NCI-H1436 (cell line): ENCODE measurements around the gene FERMT3.

Experiments used
- DNase-seq: peaks from one replicate; lab custom pipeline; 2025; lab: John Stamatoyannopoulos, UW

The FERMT3 gene

GRCh38 chr11:64249563-64250414 lies 43.3 kb downstream of the FERMT3 start:
- no peak for DNase-seq

GRCh38 chr11:64250415-64251015 lies 44.0 kb downstream of the FERMT3 start:
- DNase-seq: no peak

GRCh38 chr11:64251016-64251752 lies 44.7 kb downstream of the FERMT3 start, which contains the start of gene PLCB3:
TSS of gene PLCB3 (plus strand) at chr11:64251530. CDS start at chr11:64251650, 120 bp downstream.
- DNase-seq: peak; percentile 25

- DNase-seq: no peak
Observed at GRCh38 chr11:64251753-64252002, 45.2 kb downstream of the FERMT3 start.

- DNase-seq: no peak
Observed at GRCh38 chr11:64252003-64252872, 45.7 kb downstream of the FERMT3 start.

GRCh38 chr11:64253043-64253442 lies 46.5 kb downstream of the FERMT3 start:
- DNase-seq: no peak

GRCh38 chr11:64253481-64253880 lies 47.0 kb downstream of the FERMT3 start:
- DNase-seq: no peak

GRCh38 chr11:64254326-64254725 lies 47.8 kb downstream of the FERMT3 start:
- no peak for DNase-seq

GRCh38 chr11:64255135-64256128 lies 48.9 kb downstream of the FERMT3 start:
- no peak for DNase-seq

- no peak for DNase-seq
Observed at GRCh38 chr11:64256300-64256699, 49.8 kb downstream of the FERMT3 start.

GRCh38 chr11:64258356-64258755 lies 51.8 kb downstream of the FERMT3 start:
- DNase-seq: no peak

GRCh38 chr11:64258946-64259532 lies 52.5 kb downstream of the FERMT3 start:
- DNase-seq: no peak

GRCh38 chr11:64259533-64260067 lies 53.1 kb downstream of the FERMT3 start:
- no peak for DNase-seq

GRCh38 chr11:64260147-64260708 lies 53.7 kb downstream of the FERMT3 start:
- DNase-seq: no peak

- DNase-seq: no peak
Observed at GRCh38 chr11:64261556-64262080, 55.1 kb downstream of the FERMT3 start.

GRCh38 chr11:64262271-64263002 lies 55.9 kb downstream of the FERMT3 start:
- DNase-seq: no peak

- no peak for DNase-seq
Observed at GRCh38 chr11:64263021-64263946, 56.8 kb downstream of the FERMT3 start.

GRCh38 chr11:64263947-64264317 lies 57.4 kb downstream of the FERMT3 start:
- no peak for DNase-seq
